Testis (tissue), 3 donors: ENCODE results near the gene NCKAP5. TPM values are rescaled to one million over a fixed set of nuclear protein-coding genes. Genes with fewer than 3 reads are reported as not detected.

Experiments
- DNase-seq: peaks from one replicate; pipeline ENCODE4 v3.0.0-alpha.2; 2019
- H3K27ac ChIP-seq, 2 donors: fragments of 200-600 bp; sonication (generic); one replicate each; pipeline ENCODE4 v1.5.1; 2019
- H3K27me3 ChIP-seq: fragments of 200-600 bp; sonication (generic); one replicate; pipeline ENCODE4 v1.5.1; 2019
- H3K36me3 ChIP-seq: fragments of 200-600 bp; sonication (generic); one replicate; pipeline ENCODE4 v1.5.1; 2017; ENCODE audit warnings: low read depth; ENCODE audit errors: missing control alignments
- H3K4me1 ChIP-seq: fragments of 200-600 bp; sonication (generic); one replicate; pipeline ENCODE4 v1.5.1; 2019
- H3K4me3 ChIP-seq, 2 donors: fragments of 200-600 bp; sonication (generic); one replicate each; pipeline ENCODE4 v1.5.1; 2017 to 2019
- H3K9me3 ChIP-seq: fragments of 200-600 bp; sonication (generic); one replicate; pipeline ENCODE4 v1.5.1; 2017
- CTCF ChIP-seq, 3 experiments: fragments of 450-650 bp in 2 of 3; fragments of 200-600 bp in 1 of 3; sonication (generic) in 1 of 3; IDR thresholded peaks; one replicate each; pipeline ENCODE4 v1.5.1; 2016 to 2019; ENCODE audit warnings: antibody characterized with exemption in 3 of 3, mild to moderate bottlenecking in 2 of 3, moderate library complexity in 1 of 3
- POLR2A ChIP-seq: fragments of 450-650 bp; IDR thresholded peaks from one replicate; pipeline ENCODE4 v1.6.1; 2017; ENCODE audit warnings: antibody characterized with exemption, mild to moderate bottlenecking, moderate library complexity
- WGBS, 2 donors: methylation state at CpG; one replicate each; pipeline ENCODE4 v1.1.5; 2018; 5-methylcytosine and 5-hydroxymethylcytosine counted together
- intact Hi-C: fragments of 100-400 bp; cut with DNase I; formaldehyde crosslinking; loops from one replicate; pipeline ENCODE4 v1.15.1; 2023; ENCODE audit warnings: low total_unique reads
- polyA plus RNA-seq: library from polyadenylated mRNA; stranded (reverse); fragments of 350-450 nt; fragmentation: Illumina TruSeq; extraction: RNeasy Lipid Tissue Mini Kit (QIAGEN cat#74804); gene quantifications from one replicate; pipeline ENCODE4 v1.2.3, GENCODE V29; 2014; ENCODE audit warnings: low read depth, low replicate concordance; ENCODE audit not compliant: insufficient read depth
- total RNA-seq, 2 donors: library from RNA; depleted of rRNA; stranded (reverse); fragments of >200 nt; gene quantifications; one replicate each; pipeline ENCODE4 v1.2.3, GENCODE V29; 2016

Gene NCKAP5
- total and polyA plus RNA-seq, 3 donors from 2014 or later, result 3.0 to 7.6 (median 6.3) TPM

GRCh38 chr2:133293544-133294353 lies 274.5 kb downstream of the NCKAP5 start:
- no peak for DNase-seq
- Histone ChIP-seq H3K27ac (no peak overlapping the region), H3K27me3 (no peaks in the 10 kb centered on the region), H3K4me1 (no peaks in the 10 kb centered on the region), H3K36me3 (no peaks in the 10 kb centered on the region), H3K4me3 (no peak overlapping the region), H3K9me3 (no peaks in the 10 kb centered on the region)
- intact Hi-C loops, result no loop called here
- 60 to 66% methylated on average over 7 of the region's 7 CpGs for WGBS, 2 donors
- TF ChIP-seq CTCF (IDR thresholded peaks at IDR 0.05) (no peak), POLR2A (no peak)

- no peak overlapping the region for H3K4me3 ChIP-seq
- H3K4me1 ChIP-seq, result no peaks in the 10 kb centered on the region
- TF ChIP-seq CTCF (IDR thresholded peaks at IDR 0.05) (no peak), POLR2A (no peak)
- 80 to 84% methylated on average over 2 of the region's 2 CpGs for WGBS, 2 donors
- no peaks in the 10 kb centered on the region for H3K9me3 ChIP-seq
- no peaks in the 10 kb centered on the region for H3K27me3 ChIP-seq
- no peak for DNase-seq
- no peaks in the 10 kb centered on the region for H3K36me3 ChIP-seq
- intact Hi-C loops, result no loop called here
- H3K27ac ChIP-seq, result no peak overlapping the region
Observed at GRCh38 chr2:133292259-133292658, 276.0 kb downstream of the NCKAP5 start.

- Histone ChIP-seq H3K9me3 (no peaks in the 10 kb centered on the region), H3K36me3 (no peaks in the 10 kb centered on the region), H3K27ac (no peak overlapping the region), H3K4me3 (no peak overlapping the region), H3K27me3 (no peaks in the 10 kb centered on the region), H3K4me1 (no peaks in the 10 kb centered on the region)
- 34 to 41% methylated on average over 2 of the region's 2 CpGs for WGBS, 2 donors
- DNase-seq, result no peak
- TF ChIP-seq CTCF (IDR thresholded peaks at IDR 0.05) (no peak), POLR2A (no peak)
- intact Hi-C loops, result no loop called here
Observed at GRCh38 chr2:133287709-133288108, 280.6 kb downstream of the NCKAP5 start.

- Histone ChIP-seq H3K27ac (no peak overlapping the region), H3K27me3 (no peaks in the 10 kb centered on the region), H3K36me3 (no peaks in the 10 kb centered on the region), H3K9me3 (no peaks in the 10 kb centered on the region), H3K4me3 (no peak overlapping the region), H3K4me1 (no peaks in the 10 kb centered on the region)
- intact Hi-C loops, result no loop called here
- peak in 1 of 3 experiments; percentile 14 for TF ChIP-seq CTCF (IDR thresholded peaks at IDR 0.05)
- no peak for TF ChIP-seq POLR2A
- DNase-seq, result no peak
- 86% methylated on average over 1 of the region's 1 CpG for WGBS, 2 donors
Observed at GRCh38 chr2:133286326-133286922, 281.8 kb downstream of the NCKAP5 start.
